ENCODE measurements around the gene THSD7A.

DNA sequence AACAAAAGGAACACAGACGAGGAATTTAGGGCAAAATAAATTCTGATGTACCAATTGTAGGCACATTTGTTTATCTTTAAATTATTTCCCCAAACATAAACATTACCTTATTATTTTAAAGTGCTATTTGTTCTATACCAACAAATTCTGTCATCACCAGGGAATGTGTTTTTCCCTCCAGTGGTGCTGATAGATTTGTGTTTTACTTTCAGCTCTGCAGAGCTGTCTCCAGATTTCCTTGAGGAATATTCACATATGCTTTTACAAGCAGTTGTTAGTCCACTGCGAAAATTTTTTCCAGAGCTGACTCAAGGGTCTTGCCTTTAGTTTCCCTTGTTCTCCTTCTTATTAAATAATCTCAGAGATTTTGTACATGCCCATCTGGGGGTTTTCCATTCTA lies 495.6 kb downstream of the THSD7A start:
- TF ChIP-seq, protein P1, sequence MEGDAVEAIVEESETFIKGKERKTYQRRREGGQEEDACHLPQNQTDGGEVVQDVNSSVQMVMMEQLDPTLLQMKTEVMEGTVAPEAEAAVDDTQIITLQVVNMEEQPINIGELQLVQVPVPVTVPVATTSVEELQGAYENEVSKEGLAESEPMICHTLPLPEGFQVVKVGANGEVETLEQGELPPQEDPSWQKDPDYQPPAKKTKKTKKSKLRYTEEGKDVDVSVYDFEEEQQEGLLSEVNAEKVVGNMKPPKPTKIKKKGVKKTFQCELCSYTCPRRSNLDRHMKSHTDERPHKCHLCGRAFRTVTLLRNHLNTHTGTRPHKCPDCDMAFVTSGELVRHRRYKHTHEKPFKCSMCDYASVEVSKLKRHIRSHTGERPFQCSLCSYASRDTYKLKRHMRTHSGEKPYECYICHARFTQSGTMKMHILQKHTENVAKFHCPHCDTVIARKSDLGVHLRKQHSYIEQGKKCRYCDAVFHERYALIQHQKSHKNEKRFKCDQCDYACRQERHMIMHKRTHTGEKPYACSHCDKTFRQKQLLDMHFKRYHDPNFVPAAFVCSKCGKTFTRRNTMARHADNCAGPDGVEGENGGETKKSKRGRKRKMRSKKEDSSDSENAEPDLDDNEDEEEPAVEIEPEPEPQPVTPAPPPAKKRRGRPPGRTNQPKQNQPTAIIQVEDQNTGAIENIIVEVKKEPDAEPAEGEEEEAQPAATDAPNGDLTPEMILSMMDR (optimal IDR thresholded peaks at IDR 0.05 in 1 of 3, IDR thresholded peaks at IDR 0.05 in 1 of 3, conservative IDR thresholded peaks at IDR 0.05 in 1 of 3; ENCODE audit: extremely low read depth in 1 of 3, insufficient read depth in 2 of 3, low read length in 3 of 3) = no peak
- TF ChIP-seq EZH2 (IDR thresholded peaks at IDR 0.05; ENCODE audit: low read length) = no peak

Measured in keratinocyte (primary cell).